GM12874 (cell line): Measurements from ENCODE around the gene SH3RF3.

ENCODE experiments used
- TF ChIP-seq, protein P1 (sequence below): IDR thresholded peaks from 2 replicates; pipeline ENCODE4 v1.5.1; 2011; ENCODE audit warnings: low read depth, mild to moderate bottlenecking, control low read depth, low read length, moderate library complexity; ENCODE audit not compliant: insufficient read depth

SH3RF3 gene

DNA sequence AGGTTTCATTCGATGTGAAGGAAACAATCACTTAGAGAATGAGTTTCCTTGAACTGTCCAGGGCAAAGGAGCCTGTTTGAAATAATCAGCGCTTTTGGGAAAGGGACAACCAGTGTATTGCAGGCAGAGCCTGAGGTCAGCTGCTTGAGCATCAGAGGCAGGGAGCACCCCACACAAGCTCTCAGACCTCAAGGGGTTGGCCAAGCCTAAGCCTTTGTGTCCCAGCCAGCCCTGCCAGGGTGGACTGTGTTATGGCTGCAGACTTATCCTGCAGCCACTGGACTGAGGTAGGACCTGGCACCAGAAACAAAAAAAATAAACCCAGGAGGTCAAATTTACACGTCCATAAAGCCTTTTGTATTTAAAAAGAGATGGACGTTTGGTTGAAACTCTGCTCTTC is 256.5 kb downstream of the SH3RF3 start:
- TF ChIP-seq, protein P1, sequence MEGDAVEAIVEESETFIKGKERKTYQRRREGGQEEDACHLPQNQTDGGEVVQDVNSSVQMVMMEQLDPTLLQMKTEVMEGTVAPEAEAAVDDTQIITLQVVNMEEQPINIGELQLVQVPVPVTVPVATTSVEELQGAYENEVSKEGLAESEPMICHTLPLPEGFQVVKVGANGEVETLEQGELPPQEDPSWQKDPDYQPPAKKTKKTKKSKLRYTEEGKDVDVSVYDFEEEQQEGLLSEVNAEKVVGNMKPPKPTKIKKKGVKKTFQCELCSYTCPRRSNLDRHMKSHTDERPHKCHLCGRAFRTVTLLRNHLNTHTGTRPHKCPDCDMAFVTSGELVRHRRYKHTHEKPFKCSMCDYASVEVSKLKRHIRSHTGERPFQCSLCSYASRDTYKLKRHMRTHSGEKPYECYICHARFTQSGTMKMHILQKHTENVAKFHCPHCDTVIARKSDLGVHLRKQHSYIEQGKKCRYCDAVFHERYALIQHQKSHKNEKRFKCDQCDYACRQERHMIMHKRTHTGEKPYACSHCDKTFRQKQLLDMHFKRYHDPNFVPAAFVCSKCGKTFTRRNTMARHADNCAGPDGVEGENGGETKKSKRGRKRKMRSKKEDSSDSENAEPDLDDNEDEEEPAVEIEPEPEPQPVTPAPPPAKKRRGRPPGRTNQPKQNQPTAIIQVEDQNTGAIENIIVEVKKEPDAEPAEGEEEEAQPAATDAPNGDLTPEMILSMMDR: no peak

DNA sequence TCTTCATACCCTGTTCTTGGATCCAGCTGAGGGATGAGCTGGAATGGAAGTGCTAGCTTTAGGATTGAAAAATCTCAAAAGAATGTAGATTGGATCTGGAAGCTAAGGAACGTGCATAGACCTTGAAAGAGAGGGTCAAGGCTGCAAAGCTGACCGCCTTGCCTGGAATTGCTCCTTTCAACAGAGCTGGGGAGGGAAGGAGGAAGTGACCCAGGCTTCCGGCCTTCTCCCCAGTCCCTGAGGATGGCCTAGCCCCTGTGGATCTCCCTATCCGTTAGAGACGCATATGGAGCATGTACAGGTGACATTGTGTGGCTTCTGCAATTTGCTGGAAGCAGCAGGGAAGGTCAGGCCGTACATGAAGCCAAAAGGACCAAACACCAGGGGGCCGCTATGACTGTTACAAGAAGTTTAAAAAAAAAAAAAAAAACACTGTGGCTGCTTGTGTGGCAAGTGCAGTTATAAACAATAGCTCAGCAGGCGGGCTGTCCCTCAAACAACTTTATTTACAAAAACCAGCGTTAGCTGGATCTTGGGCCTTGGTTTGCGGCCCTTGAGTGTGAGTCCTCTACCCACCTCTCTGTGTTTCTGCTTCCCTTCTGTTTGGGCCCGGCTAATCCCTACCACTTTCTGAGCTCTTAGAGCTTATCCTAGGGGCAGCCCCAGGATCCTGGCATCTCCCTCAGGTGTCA is 257.1 kb downstream of the SH3RF3 start:
- TF ChIP-seq, protein P1: no peak

DNA sequence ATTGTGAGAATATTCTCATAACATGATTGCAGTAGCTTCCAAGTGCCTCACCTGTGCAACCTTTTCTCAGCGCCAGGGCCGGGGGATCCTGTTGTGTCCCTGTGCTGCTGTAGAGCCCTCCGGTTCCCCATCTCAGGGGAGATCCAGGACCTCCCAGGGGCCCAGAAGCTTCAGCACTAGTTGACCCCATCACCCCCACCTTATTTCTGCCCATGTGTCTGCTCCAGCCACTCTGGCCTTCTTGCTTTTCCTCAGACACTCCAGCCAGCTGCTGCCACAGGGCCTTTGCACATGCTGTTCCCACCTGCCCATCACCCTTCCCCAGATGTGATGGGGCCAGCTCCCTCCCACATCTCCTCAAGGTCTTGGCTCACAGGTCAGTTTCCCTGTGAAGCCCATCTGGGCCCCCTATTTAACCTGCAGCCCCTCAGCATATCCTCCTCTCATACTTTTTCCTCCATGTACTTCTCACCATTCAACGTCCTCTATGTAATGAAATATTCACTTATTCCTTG is 258.3 kb downstream of the SH3RF3 start:
- TF ChIP-seq, protein P1: no peak

DNA sequence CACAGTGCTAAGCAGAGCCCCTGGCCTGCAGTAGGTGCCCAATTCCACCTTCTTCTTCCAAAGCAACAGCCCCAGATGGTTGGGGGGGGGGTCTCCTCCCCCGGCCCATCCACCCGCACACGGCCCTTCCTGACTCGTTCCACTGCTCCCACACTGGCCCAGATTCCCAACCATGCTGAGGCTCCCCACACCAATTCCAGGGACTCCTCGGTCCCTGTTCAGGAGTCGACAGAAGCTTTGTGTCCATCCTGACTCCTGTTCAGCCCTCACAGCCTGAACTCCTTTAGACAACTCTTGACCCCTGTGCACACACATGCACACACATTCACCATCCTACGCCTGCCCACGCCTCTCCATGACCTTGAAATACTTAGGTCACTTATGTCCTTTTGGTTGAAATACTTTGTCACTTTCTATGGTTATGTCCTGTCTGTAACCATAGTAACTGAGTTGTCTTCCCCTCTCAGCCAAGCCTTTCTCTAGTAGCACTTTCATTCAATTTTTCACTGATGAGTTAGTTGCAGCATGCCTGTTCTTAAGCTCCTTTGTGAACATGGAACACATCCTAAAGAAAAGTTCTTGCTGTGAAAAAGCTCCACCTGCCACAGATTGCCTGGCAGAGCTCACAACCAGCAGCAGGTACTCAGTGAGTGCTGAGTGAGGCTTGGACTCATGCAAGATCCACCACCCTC is 258.9 kb downstream of the SH3RF3 start:
- TF ChIP-seq, protein P1: no peak

DNA sequence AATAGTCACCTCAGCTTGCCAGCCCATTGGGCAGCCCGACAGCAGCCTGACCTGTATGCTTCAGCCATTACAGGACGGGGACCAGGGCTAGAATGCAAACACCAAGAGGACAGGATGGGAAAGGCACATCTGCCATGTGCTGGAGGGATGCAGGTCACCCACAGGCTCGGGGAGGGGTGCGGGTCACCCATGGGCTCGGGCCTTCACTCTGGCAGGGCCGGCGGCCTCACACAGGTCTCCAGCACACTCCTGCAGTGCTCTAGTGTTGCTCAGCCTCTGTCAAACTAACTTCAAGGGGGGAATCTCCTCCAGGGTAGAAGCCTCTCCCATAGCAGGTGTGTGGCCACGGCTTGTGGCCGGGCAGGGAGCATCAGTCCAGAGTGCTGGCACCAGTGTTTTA is 262.2 kb downstream of the SH3RF3 start:
- TF ChIP-seq, protein P1: no peak

DNA sequence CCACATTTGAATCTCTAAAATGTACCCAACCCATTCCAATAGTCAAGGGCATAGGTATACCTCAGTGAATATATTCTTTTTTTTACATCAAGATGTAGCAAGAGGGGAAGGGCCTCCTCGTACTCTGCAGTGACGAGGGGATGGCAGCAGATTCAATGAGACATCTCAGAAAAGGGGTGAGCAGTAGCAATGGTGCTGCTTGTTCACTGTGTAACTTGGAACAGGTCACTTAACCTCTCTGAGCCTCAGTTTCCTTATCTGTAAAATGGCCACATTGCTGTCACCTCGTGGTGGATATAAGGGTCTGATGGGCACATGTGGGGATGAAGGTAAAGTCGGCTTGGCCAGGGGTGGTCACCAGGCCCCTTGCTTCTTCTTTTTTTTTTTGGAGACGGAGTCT is 263.1 kb downstream of the SH3RF3 start:
- TF ChIP-seq, protein P1: no peak

DNA sequence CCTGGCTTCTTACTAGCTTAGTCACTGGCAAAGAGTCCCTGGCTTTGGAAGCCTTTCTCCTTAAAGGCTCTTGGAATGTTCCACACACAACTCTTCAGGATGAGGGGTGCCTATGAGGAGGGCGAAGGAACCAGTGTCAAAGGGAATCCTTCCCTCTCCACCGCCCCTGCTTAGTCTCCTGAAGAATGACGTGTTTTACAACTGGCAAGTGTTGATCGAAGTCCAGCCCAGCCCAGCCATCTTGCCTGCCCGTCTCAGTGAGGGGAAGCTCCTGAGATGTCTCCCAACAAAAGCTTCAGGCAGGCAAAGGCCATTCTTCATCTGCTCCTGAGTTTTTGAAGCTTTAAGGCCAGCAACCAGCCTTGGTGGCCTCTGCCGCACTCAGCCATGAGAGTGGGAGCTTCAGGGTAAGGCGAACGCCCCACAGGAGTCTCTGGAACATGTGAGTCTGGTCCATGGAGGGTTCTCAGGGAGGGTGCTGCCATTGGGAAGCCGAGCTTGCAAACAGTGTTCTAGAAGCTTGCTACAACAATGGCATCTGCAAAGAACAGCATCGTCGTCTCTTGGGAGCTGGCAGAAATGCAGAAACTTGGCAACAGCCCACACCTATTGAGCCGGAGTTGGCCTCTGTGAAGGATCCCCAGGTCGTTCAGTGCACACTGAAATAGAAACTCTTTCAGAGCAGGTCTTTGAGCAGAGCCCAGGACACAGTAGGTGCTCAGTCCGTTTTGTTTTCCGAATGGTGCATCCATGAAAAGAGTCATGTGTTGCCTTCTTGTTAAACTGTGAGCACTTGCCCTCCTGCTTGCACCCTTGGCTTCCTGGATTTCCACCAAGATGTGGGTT is 264.0 kb downstream of the SH3RF3 start:
- TF ChIP-seq, protein P1: no peak
